Tracheal epithelial cell (primary cell): ENCODE measurements around the gene ZNF337. TPM values are rescaled to one million over a fixed set of nuclear protein-coding genes. Genes with fewer than 3 reads are reported as not detected.

Experiments
- total RNA-seq: library from RNA; depleted of rRNA; stranded (reverse); fragments of >200 nt; gene quantifications from 2 replicates; pipeline ENCODE4 v1.2.1, GENCODE V29; 2014

ZNF337 gene
- total RNA-seq = 15.6 and 18.6 TPM in 2 replicates

GRCh38 chr20:25696371-25697131 lies at the start of gene ZNF337:
ZNF337 (minus strand) TSS chr20:25696853; CDS start chr20:25686417, 10,436 bp downstream.

Other genes starting within 250 kb of the ZNF337 start
- gene NINL, start 111.3 kb downstream of the ZNF337 start, total RNA-seq = 5.1 and 5.3 TPM in 2 replicates
- gene NANP, start 72.8 kb downstream of the ZNF337 start, total RNA-seq = 3.4 and 5.1 TPM in 2 replicates